H1 (cell line): Measurements from ENCODE around the gene PSKH1. TPM values are rescaled to one million over a fixed set of nuclear protein-coding genes. Genes with fewer than 3 reads are reported as not detected.

Source experiments
- CEBPB ChIP-seq: IDR thresholded peaks from 2 replicates; pipeline ENCODE4 v1.6.1; 2012; ENCODE audit warnings: low read depth, low read length
- EP300 ChIP-seq, 2 experiments: IDR thresholded peaks; 1 replicate in 1 of 2; 2 replicates in 1 of 2; pipeline ENCODE4 v1.6.1; 2011 to 2012; ENCODE audit warnings: low read depth in 2 of 2, low read length in 2 of 2, mild to moderate bottlenecking in 2 of 2, borderline replicate concordance in 1 of 2, inconsistent platforms in 1 of 2, moderate library complexity in 1 of 2
- EZH2 ChIP-seq: fragments of 200-600 bp; sonication (generic); IDR thresholded peaks from 2 replicates; pipeline ENCODE4 v1.7.1; 2012; ENCODE audit warnings: low read depth, mild to moderate bottlenecking, moderate library complexity, low read length, inconsistent platforms; ENCODE audit not compliant: severe bottlenecking
- HDAC2 ChIP-seq, 2 experiments: fragments of 300-600 bp in 1 of 2; sonication (generic) in 1 of 2; IDR thresholded peaks; 2 replicates each; pipeline ENCODE4 v1.6.1; 2011 to 2012; ENCODE audit warnings: low read depth in 2 of 2, low read length in 2 of 2, mild to moderate bottlenecking in 2 of 2, moderate library complexity in 2 of 2, borderline replicate concordance in 1 of 2, inconsistent platforms in 1 of 2
- TAF1 ChIP-seq: IDR thresholded peaks from 2 replicates; pipeline ENCODE4 v1.6.1; 2011; ENCODE audit warnings: mild to moderate bottlenecking, low read depth, low read length
- polyA plus RNA-seq, 7 experiments: library from polyadenylated mRNA; depleted of rRNA in 3 of 7; stranded (reverse) in 5 of 7; unstranded in 2 of 7; fragments of >200 nt in 5 of 7; fragments of 200-250 nt in 2 of 7; gene quantifications; 1 replicate in 5 of 7; 2 replicates in 1 of 7; 4 replicates in 1 of 7; pipeline versions ENCODE4 v1.2.1 to v1.2.3, GENCODE V29; 2011 to 2013; ENCODE audit warnings: missing spikeins in 2 of 7, mixed read lengths in 2 of 7
- total RNA-seq: library from RNA; stranded (reverse); fragmentation: NEBNext Ultra II Directional; extraction: Animal tissue kit (Norgen Biotek cat#: 25700); gene quantifications from 2 replicates; pipeline ENCODE4 v1.2.1, GENCODE V29; 2021

PSKH1 gene
- total and polyA plus RNA-seq, 2 of the 8 experiments (the other 6 are each of a cell fraction or from before 2014, with no cell fraction given), result 24.8 to 51.0 TPM

- no peak for TF ChIP-seq EP300 (IDR thresholded peaks at IDR 0.05; ENCODE audit: borderline replicate concordance in 1 of 2, low read depth in 2 of 2, low read length in 2 of 2)
- no peak for TF ChIP-seq HDAC2 (IDR thresholded peaks at IDR 0.05; ENCODE audit: borderline replicate concordance in 1 of 2, low read depth in 2 of 2, low read length in 2 of 2)
- no peak for TF ChIP-seq TAF1
- TF ChIP-seq EZH2, result no peak
- no peak for TF ChIP-seq CEBPB
Observed at GRCh38 chr16:67924140-67924906, 31.3 kb downstream of the PSKH1 start (continued).
